T1000 (cell line): ENCODE data around the gene RNF225.
A peak's percentile ranks its signal among the peaks of the same experiment; 100 is the strongest.
"Not testable (repeated sequence)": the region's sequence is repeated elsewhere in the genome, so short reads cannot be mapped to it uniquely, and the experiment has no call there.

Experiments used
- DNase-seq: peaks from one replicate; lab custom pipeline; 2025; ENCODE audit warnings: mixed read lengths; lab: John Stamatoyannopoulos, UW

Gene RNF225

DNA sequence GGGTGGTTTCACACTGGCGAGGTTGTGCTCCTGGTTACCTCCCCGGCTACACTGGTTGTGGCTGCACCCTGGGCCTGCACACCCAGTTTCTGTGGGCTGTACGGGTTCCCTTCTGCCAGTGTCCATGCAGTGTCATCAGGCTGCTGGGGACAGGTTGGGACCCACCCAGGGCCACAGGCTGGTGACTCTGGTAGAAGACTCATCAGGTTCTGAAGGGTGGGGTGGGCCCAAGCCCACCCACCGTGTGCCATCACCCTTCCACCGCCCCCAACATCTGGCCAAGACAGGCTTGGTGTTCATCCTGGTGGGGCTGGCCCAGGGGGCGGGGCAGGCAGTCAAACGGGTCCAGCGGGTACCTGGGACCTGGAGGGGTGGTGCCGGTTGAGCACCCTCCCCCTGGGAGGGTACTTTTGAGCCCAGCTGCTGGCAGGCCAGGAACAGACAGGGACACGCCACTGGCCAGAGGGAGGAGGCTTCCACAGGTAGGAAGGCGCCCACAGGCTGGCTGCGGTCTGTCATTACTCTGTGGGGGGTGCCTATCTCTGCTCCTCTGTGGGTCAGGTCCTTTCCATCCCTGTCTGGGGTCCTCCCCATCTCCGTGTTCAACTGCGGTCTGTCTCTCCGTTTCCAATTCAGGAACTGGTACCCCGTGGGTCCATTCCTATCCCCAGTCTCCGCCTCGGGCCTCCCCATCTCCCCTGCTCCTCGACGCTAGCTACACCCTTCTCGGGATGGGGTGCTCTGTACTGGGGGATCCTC, at the start of gene RNF225:
RNF225 (plus strand) TSS at position 437 of the 759 bp plus-strand sequence. CDS start 434 bp downstream, outside the sequence.
- DNase-seq: no peak

DNA sequence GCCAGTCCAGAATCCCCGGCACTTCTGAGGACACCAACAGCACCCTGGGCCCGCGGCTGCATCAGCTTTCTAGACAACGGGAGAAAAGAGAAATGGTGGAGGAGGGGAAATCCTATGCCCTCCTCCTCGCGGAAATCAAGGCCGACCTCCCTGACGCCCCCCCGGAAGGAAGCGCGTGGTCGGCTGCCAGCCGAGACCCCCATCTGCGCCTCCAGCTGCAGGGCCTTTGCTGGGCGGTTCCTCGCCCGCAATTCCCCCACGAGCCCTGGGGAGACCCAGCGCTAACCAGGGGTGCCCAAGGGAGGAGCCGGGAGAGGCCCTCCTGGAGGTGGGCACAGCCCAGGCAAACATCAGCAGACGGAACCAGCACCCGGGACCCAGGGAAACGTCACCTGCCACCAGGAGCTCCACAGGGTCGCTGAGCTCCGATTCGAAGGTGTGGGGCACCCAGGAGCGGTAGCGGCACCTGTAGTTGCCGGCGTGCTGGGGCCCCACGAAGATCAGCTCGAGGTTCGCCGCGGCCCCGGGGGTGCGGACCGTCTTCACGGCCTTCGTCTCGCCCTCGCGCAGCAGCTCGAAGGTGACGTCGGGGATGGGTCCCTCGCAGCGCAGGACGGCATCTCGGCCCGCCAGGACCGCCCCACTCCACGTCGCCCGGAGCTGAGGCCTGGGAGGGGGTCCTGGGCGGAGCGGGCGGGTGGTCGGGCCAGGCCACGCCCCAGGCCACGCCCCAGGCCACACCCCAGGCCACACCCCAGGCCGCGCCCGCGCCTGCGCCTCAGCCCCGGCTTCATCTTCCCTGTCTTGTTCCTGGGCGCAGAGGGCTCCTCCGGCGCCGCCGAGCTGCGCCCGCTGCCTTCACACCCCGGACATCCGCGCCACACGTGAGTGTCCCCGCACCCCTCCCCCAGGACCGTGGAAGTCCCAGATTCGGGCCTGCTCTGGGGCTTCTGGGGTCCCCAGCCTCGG, 48.2 kb upstream of the RNF225 start:
- DNase-seq: peak; percentile 25

- not testable (repeated sequence) for DNase-seq
Observed at GRCh38 chr19:58348080-58348479, 47.4 kb upstream of the RNF225 start.

DNA sequence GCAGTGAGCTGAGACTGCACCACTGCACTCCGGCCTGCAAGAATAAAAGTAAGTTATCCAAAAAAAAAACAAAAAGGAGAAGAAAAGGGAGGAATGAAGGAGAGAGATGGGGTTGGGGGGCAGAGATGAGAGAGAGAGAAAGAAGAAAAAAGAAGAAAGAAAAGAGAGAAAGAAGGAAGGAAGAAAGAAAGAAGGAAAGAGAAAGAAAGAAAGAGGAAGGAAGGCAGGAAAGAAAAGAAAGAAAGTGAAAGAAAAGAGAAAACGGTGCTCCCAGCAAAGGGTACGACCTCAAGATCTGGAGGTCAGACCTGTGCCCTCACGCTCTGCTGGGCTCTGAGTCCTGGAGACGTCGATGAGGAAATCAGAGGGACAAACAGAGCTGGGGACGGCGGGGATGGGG, 45.9 kb upstream of the RNF225 start:
- DNase-seq: no peak

DNA sequence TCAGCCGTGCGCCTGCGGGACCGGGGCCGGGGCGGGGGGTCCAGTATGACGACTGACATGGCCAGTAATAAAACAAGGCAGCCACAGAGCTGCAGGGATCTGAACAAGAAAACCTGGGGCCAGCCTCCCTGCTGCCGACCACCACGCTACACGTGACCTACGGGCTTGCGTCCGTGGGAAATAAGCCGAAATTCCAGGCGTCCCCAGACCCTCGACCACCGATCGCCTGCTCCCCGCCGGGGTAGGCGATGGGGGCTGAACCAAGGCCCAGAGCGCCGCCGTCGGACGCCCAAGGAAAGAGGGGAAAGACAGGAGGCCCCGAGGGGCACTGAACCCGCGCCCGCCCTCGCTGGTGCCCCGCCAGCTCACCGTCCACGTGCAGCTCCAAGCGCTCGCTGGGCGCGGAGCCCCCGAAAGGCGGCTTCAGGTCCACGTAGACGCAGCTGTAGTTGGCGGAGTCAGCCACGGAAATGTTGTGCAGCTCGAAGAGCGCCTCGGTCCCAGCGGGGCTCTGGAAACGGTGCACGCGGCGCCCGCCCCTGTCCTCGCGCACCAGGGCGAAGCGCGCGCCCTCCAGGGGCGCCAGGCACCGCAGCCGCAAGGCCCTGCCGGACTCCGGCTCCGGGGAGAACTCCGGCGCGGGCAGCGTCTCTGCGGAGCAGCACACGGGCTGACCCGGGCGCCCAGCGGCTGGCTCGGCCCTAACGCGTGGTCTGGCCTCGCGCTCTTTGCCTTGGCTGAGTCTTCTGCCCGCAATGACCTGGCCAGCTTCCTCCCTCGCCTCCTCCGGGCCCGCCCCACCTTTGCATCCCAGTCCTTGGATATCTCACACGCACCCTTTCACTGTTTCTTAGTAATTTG, 45.2 kb upstream of the RNF225 start:
- no peak for DNase-seq

DNA sequence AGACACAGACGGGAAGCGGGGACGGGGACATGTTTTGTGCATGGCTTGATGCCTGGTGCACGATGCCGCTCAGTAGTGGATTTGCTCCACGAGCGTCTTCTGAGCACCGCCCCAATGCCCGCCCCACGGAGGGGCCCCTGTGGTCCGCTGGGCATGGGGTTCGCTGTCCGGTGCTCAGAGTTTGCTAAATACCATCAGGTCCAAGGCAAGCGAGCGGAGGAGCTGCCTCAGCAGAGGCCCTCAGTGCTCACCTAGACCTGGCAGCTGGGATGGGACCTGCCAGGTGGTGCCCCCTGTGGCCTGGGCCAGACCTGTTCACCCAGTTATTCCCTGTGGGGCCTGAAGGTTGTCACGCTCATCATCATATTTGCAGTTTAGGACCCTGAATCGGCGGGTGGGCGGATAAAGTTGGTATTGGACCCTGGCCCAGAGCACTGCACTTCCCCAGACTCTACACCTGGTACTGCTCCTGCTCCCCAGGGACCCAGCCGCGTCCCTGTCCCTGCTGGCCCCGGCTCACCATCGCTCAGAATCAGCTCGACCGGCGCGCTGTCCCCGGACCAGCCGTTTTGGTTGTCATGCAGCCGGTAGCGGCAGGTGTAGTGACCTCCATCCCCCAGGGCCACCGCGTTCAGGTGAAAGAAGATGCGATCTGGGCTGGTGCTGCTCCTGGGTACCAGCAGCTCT, 44.4 kb upstream of the RNF225 start:
- DNase-seq: no peak

DNA sequence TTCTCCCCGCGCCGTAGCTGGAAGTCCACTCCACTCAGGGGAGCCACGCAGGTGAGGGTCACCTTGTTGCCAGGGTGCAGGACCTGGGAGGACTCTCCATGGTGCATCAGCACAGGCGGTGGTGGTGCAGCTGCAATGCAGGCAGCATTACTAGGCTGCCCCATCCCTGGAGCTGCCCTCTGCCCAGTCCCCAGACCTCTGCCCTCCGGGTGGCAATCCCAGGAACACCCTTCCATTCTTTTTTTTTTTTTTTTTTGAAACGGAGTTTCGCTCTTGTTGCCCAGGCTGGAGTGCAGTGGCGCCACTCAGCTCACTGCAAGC, 43.9 kb upstream of the RNF225 start:
- no peak for DNase-seq

DNA sequence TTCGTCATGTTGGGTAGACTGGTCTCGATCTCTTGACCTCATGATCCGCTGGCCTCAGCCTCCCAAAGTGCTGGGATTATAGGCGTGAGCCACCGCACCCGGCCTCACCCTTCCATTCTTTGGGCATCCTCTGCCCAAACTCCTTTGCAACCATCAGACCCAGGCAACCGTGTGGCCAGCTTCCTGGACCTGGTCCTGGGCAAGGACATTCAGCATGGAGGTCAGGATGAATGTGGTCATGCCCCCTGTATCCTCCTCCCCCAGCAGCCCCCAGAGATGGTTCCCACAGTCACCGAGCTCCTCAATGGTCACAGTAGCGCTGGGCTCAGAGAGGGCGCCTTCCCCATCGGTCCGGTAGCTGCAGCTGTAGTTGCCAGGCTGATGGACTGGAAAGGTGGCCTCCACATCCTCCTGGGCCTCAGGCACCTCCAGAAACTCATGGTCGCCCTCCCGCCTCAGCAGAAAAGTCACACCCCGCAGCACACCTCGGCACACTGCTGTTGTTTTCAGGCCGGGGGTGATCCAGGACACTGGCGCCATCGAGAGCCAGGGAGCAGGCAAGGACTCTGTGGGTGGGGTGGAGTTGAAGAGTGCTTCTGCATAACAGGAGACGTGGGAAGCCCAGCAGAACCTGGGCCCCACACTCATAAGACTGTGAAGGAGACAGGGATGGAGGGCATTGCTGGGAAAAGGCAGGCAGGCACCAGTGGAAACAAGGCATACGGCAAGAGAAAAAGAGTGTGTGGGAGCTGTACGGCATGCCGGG, 43.3 kb upstream of the RNF225 start:
- DNase-seq: no peak

DNA sequence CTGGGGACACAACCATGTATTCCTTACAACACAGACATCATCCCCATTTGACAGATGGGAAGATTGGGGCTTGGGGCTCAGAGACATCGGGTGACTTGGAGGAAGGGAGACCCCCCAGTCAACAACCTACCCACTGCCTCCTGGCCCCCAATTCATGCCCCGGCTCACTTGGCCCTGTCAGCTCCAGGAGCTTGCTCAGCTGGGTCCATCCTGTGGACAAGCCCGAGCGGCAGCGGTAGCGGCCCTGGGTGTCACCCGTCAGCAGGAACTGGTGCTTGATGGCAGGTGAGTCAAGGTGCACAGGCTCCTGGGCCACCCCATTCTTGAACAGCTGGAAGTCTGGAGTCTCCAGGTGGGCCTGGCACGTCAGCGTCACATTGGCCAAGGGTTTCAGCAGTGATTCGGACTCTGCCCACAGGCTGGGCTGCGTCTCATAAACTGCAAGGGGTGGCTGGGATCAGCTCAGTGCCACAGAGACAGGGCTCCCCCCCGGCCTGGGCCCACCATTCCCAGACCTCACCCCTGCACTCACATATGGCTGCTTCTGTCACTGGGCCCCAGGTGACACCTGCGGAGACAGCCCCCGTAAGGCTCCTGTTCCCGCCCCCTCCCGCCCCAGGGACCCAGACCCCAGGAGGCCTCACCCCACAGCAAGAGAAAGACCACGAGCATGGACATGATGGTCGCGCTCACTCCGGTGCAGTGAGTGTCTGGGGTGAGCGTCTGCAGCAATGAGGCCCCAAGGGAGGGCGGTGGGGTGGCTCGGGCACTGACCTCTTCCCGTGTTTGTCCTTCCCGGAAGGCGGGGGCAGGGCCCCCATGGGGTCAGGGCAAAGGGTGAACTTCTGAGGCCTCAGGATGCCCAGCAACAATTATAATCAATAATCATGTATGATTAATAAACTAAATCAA, 42.4 kb upstream of the RNF225 start, which contains the start of gene A1BG:
A1BG (minus strand) TSS at position 733 of the 912 bp plus-strand sequence; CDS start at position 678, 55 bp downstream.
- DNase-seq: no peak

DNA sequence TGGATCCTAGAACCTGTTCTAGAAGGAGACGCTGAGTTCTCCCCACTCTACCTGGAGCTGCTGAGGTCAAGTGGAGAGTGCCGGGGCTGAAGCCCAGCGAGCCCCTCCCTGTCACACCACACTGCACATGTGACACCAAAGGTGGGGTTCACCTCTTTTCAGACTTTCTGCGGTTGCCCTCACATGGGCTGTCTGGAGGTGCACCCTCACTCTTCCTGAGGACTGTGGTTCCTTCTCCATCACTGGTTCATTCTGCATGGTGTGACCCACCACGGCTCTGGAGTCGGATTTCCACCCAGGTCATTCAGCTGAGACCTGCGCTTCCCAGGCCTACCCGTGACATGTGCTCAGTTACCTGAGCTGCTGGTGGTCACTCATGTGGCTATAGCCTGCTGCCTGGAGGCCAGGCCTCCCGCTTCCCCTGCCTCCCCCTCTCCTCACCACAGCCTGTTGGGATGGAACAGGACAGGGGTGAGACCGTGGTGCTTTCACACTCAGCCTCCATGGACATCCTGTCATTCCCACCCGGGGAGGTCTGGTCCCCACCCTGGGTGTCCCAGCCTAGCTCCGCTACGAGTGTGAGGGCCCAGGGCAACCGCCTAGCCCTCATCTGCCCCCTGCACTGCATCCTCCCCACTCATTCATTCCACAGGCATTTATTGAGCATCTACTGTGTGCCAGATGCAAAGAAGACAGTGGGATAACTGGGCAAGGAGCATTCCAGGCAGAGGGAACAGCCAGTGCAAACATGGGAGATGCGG, 41.6 kb upstream of the RNF225 start:
- DNase-seq: no peak

DNA sequence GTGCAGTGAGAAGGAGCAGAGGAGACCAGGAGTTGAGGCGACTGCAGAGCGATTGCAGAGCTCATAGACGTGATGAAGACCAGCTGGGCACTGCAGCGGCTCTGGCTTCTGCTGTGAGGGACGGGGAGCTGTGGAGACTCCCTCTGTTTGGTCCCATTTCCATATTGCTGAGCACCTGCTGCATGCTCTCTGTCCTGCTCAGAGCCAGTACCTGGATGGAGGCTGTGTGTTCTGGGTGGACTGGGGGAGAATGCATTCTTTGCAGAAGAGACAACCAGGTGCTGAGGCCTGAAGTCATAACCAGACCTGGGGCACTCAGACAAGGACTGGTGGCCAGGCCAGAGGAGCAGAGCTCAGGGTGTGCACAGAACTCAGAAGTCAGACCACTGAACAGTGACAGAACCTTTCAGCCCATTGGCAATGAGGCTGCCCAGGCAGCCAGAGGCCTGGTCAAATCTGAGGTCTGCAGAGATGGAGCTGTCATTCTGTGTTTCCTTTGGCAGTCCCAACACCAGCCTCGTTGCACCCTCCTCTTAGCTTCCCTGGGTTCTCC, 40.9 kb upstream of the RNF225 start:
- DNase-seq: no peak

GRCh38 chr19:58355215-58355796, 40.1 kb upstream of the RNF225 start:
- no peak for DNase-seq

DNA sequence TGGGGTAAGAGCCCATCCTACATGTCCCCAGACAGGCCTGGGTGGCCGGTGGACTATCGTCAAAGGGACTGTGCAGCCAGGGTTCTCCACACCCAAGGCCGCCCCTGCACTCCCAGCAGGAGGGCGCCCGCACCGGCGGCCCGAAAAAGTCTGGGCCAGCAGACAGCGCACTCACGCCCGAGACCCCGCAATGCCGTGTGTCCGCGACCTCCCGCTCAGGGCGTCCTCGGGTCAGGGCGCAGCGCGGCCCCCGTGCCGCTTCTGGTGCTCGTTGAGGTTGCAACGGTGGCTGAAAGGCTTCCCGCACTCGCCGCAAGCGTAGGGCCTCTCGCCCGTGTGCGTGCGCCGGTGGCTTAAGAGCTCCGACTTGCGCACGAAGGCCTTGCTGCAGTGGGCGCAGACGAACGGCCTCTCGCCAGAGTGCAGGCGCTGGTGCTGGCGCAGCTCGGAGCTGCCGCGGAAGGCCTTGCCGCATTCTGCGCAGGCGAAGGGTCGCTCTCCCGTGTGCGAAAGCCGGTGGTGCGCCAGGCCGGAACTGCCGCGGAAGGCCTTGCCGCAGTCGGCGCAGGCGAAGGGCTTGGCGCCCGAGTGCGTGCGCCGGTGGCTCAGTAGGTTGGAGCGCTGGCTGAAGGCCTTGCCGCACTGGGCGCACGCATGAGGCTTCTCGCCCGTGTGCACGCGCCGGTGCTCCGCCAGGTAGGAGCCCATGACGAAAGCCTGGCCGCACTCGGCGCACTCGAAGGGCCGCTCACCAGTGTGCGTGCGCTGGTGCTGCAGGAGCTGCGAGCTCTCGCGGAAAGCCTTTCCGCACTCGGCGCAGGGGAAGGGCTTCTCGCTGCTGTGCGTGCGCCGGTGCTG, 39.3 kb upstream of the RNF225 start:
- DNase-seq: no peak

DNA sequence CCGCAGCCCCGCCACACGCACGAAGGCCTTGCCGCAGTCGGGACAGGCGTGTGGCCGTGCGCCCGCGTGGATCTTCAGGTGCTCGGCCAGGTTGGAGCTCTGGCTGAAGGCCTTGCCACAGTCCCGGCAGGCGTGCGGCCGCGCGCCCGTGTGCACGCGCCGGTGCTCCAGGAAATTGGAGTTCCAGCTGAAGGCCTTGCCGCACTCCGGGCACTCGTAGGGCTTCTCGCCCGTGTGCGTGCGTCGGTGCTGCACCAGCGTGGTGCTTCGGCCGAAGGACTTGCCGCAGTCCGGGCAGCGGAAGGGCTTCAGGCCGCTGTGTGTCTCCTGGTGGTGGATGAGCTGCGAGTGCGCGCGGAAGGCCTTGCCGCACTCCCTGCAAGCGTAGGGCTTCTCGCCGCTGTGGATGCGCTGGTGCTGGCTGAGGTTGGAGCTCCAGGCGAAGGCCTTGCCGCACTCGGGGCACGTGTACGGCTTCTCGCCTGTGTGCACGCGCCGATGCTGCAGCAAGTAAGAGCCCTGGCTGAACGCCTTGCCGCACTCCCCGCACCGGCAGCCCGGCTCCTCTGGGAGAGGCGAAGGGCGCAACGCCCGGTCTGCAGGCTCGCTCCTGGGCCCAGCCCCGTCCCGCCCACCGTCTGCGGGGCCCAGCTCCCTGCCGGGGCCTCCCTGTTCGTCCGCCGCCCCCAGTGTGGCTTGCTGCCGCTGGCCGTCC, 38.5 kb upstream of the RNF225 start:
- no peak for DNase-seq

- DNase-seq: no peak
Observed at GRCh38 chr19:58357481-58358145, 37.8 kb upstream of the RNF225 start.

DNA sequence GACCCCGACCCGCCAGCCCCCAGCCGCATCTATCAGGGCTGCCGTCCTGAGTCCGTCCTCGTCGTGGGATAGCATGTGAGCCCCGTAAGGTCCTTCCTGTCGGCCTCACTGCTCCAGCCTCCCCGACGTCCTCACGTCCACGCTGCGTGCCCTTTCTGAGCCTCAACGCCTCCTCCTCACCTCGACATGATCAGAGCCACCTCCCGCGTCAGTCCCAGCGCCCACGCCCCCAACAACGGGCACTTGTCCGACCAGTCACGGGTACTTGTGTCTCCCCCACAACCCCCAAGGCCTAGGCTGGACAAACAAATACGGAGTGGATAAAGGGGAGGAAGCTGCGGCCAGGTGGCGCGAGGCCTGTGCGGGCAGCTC, 33.6 kb upstream of the RNF225 start:
- DNase-seq: no peak
